NCI-H128 (cell line): Measurements from ENCODE around the gene DSPP.
"Not testable (repeated sequence)": the region's sequence is repeated elsewhere in the genome, so short reads cannot be mapped to it uniquely, and the experiment has no call there.

Source experiments
- DNase-seq: peaks from one replicate; lab custom pipeline; 2025; ENCODE audit not compliant: unreplicated experiment; lab: John Stamatoyannopoulos, UW

DSPP gene

DNA sequence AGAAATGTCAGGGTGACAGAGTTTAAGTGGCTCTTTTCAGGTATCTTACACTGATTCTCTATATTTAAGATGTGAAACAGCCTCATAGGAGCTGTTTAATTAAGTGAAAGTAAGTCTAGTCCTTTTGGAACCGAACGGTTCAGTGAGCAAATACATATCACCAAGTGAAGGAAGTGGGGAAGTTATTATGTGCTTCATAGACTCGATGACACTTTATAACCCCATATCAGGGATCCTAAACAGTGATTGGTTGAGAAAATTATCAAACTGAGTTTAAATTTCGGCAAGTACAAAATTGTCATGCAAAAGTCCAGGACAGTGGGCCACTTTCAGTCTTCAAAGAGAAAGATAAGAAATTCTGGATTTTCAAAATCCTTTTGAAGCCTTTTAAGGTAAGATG lies at the start of gene DSPP:
TSS of gene DSPP (plus strand) at position 301 of the 400 bp plus-strand sequence. CDS start 2,380 bp downstream, outside the sequence.
- no peak for DNase-seq

GRCh38 chr4:87559090-87559837 lies 49.1 kb upstream of the DSPP start:
- DNase-seq, result no peak

- no peak for DNase-seq
Observed at GRCh38 chr4:87560802-87561201, 47.5 kb upstream of the DSPP start.

DNA sequence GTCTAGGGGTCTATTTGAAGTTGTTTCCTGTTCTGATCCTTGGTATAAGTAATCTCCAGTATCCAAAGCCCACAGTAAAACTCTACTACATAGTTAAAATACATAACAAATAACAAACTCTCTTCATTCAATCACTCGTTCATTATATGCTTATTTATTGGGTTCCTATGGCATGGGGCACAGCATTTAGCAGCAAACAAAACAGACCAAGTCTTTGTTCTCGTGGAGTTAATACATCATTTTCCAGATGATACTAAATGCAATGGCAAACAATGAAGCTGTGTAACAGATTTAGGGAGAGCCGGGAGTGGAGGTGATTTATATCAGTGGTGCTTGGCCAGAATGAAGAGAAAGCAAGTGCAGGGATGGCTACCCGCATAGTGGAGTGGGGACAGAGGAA lies 42.6 kb upstream of the DSPP start:
- DNase-seq, result no peak

- no peak for DNase-seq
Observed at GRCh38 chr4:87566276-87566675, 42.1 kb upstream of the DSPP start.

- DNase-seq, result no peak
Observed at GRCh38 chr4:87567191-87567590, 41.1 kb upstream of the DSPP start.

- DNase-seq, result no peak
Observed at GRCh38 chr4:87570290-87570805, 38.0 kb upstream of the DSPP start.

GRCh38 chr4:87574376-87574775 lies 34.0 kb upstream of the DSPP start:
- DNase-seq, result not testable (repeated sequence)

GRCh38 chr4:87574996-87575395 lies 33.3 kb upstream of the DSPP start:
- no peak for DNase-seq

DNA sequence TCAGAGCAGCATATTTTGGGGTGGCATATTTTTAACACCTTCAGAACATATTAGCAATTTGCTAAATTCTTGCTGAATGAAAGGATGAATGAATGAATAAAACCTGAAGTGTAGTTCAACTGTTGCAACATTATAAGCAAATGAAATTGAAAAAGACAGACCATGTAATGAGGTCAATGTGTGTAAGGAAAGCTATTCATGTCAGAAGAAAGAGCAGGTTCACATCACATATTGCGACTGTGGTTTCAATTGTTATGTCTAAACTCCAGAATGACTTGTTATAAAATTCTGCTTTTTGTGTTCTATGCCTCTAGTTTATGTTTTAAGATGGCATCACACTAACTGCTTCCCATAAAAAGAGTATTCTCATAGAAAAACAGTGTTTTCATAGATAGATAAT lies 32.9 kb upstream of the DSPP start:
- no peak for DNase-seq

GRCh38 chr4:87575983-87576382 lies 32.3 kb upstream of the DSPP start:
- DNase-seq, result no peak

DNA sequence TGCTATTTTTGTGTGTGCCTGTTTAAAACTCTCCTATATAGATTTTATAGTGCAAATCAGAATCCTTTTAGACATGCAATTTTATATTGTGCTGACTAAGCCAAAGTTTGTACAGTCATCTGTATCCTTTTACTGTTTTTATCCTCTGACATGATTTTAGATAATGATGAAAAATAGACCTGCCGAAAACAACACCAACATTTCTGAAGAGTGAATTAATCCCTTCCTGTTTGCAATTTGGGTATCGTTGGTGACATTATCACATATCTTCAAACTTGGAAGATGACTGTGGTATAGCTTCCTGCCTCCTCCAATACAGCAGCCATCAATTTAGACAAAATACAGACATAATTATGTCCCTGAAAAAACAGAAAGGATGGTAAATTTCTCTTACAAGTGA lies 28.9 kb upstream of the DSPP start:
- DNase-seq, result no peak

GRCh38 chr4:87580057-87580456 lies 28.3 kb upstream of the DSPP start:
- no peak for DNase-seq

GRCh38 chr4:87584222-87584908 lies 24.0 kb upstream of the DSPP start:
- no peak for DNase-seq

- DNase-seq, result no peak
Observed at GRCh38 chr4:87589531-87589930, 18.8 kb upstream of the DSPP start.

- no peak for DNase-seq
Observed at GRCh38 chr4:87592124-87592523, 16.2 kb upstream of the DSPP start.

DNA sequence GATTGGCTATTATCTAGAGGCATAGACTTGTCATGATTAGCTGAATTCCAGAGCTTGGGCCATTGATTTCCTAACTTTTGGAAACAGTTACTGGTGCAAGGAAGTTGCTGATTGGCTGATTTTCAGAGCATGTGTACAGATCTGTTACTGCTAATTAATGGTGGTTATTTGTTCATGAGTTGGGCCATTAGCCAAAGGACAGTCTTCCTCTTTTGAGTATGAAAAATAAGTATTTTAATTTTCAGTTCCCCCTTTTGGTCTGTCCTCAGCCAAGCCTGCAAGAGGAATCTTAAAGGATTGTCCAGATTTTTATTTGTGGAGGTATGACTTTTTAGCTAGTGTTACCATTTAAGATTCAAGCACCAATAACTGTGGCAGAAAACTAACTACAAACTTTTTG lies 7.0 kb upstream of the DSPP start:
- no peak for DNase-seq

GRCh38 chr4:87614292-87614890 lies 6.1 kb downstream of the DSPP start:
- no peak for DNase-seq

DNA sequence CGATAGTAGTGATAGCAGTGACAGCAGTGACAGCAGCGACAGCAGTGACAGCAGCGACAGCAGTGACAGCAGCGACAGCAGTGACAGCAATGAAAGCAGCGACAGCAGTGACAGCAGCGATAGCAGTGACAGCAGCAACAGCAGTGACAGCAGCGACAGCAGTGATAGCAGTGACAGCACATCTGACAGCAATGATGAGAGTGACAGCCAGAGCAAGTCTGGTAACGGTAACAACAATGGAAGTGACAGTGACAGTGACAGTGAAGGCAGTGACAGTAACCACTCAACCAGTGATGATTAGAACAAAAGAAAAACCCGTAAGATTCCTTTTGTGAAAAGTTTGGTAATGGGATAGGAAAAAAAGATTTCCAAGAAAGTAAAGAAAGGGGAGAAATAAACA lies 7.9 kb downstream of the DSPP start:
- DNase-seq, result no peak

DNA sequence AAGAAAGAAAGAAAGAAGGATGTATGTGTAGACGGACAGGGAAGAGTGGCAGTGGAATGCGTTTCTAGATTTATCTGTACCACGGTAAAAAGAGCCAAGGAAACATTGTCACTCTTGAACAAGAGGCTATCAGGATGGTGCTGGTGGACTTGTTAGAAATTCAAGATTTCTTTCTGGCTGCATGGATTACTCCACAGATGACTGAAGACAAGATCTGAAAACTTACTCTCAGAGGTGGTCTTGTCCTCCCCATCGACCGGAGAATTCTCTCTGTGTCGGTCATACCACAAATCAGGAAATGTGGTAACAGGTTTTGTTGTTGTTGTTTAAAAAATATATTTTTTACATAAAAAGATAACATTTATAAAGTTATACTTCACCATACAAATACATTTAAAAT lies 11.8 kb downstream of the DSPP start:
- no peak for DNase-seq

GRCh38 chr4:87620491-87620890 lies 12.2 kb downstream of the DSPP start:
- DNase-seq, result no peak

GRCh38 chr4:87622303-87622702 lies 14.0 kb downstream of the DSPP start:
- no peak for DNase-seq
